Endothelial cell of umbilical vein (primary cell): ENCODE results near the gene CCDC102B. TPM values are rescaled to one million over a fixed set of nuclear protein-coding genes. Genes with fewer than 3 reads are reported as not detected.

Source experiments
- BruUV-seq: library from RNA; stranded (reverse); fragments of 400-500 nt; replicated peaks from 2 replicates; lab custom pipeline; 2021; lab: Mats Ljungman, UMichigan
- CTCF ChIA-PET: fragments of 300-600, 350-600 bp; sonication (Branson Sonifier 250); formaldehyde crosslinking; loops from one replicate; lab custom pipeline; 2021; ENCODE audit warnings: antibody characterized with exemption, inconsistent platforms; lab: Charles Lee
- POLR2A ChIA-PET: fragments of 300-600, 350-600 bp; sonication (Branson Sonifier 250); formaldehyde crosslinking; loops from one replicate; lab custom pipeline; 2021; ENCODE audit warnings: antibody characterized with exemption, inconsistent platforms; lab: Charles Lee
- DNase-seq: peaks from one replicate; pipeline ENCODE4 v3.0.0-alpha.2; 2011; ENCODE audit warnings: low read depth, low spot score
- FAIRE-seq: peaks from 2 replicates; lab custom pipeline; 2011; peaks lifted over from hg19 to GRCh38; lab: Jason Lieb, UNC
- H2AFZ ChIP-seq: 2 replicates; pipeline ENCODE4 v1.6.0; 2012; ENCODE audit warnings: low read depth, low read length, control low read depth, inconsistent platforms
- H3K27ac ChIP-seq: 2 replicates; pipeline ENCODE4 v1.5.1; 2011; ENCODE audit warnings: low read depth, mild to moderate bottlenecking, control low read depth, low read length, moderate library complexity; ENCODE audit not compliant: insufficient read depth
- H3K27me3 ChIP-seq, 2 experiments: 2 replicates each; pipeline versions ENCODE4 v1.6.0 to v1.6.1; 2011; ENCODE audit warnings: low read length in 2 of 2, mixed read lengths in 1 of 2; ENCODE audit not compliant: control insufficient read depth in 2 of 2, insufficient read depth in 2 of 2
- H3K36me3 ChIP-seq, 2 experiments: 2 replicates in 1 of 2; 3 replicates in 1 of 2; pipeline ENCODE4 v1.5.1; 2011; ENCODE audit warnings: low read length in 2 of 2, mild to moderate bottlenecking in 1 of 2, moderate library complexity in 1 of 2; ENCODE audit not compliant: control insufficient read depth in 2 of 2, insufficient read depth in 2 of 2; ENCODE audit errors: extremely low read depth in 1 of 2
- H3K4me1 ChIP-seq: 3 replicates; pipeline ENCODE4 v1.5.1; 2011; ENCODE audit warnings: mild to moderate bottlenecking, low read length; ENCODE audit not compliant: control insufficient read depth, insufficient read depth; ENCODE audit errors: extremely low read depth
- H3K4me2 ChIP-seq: 2 replicates; pipeline ENCODE4 v1.6.1; 2011; ENCODE audit warnings: low read length, control low read depth, mixed read lengths; ENCODE audit not compliant: insufficient read depth
- H3K4me3 ChIP-seq, 3 experiments: fragments of 200-600 bp in 1 of 3; sonication (generic), shearing (Covaris generic) in 1 of 3; replicated peaks in 1 of 3; 2 replicates each; pipeline ENCODE4 v1.5.1; 2011 to 2016; ENCODE audit warnings: control low read depth in 3 of 3, low read length in 3 of 3, mild to moderate bottlenecking in 2 of 3, inconsistent platforms in 1 of 3, low read depth in 1 of 3, moderate library complexity in 1 of 3; ENCODE audit not compliant: insufficient read depth in 1 of 3
- H3K79me2 ChIP-seq: 2 replicates; pipeline ENCODE4 v1.6.0; 2012; ENCODE audit warnings: low read length, inconsistent platforms; ENCODE audit not compliant: control insufficient read depth, insufficient read depth
- H3K9ac ChIP-seq: replicated peaks from 2 replicates; pipeline ENCODE3; 2011; ENCODE audit warnings: low read length, control low read depth; ENCODE audit not compliant: insufficient read depth; ENCODE audit errors: extremely low read depth
- H3K9me1 ChIP-seq: replicated peaks from 3 replicates; pipeline ENCODE4 v1.6.0; 2011; ENCODE audit warnings: mild to moderate bottlenecking, low read length; ENCODE audit not compliant: control insufficient read depth, insufficient read depth; ENCODE audit errors: extremely low read depth
- H3K9me3 ChIP-seq: replicated peaks from 2 replicates; pipeline ENCODE4 v1.5.1; 2012; ENCODE audit warnings: low read length, inconsistent platforms; ENCODE audit not compliant: control insufficient read depth, insufficient read depth
- H4K20me1 ChIP-seq: replicated peaks from 2 replicates; pipeline ENCODE3; 2011; ENCODE audit warnings: mild to moderate bottlenecking, low read length; ENCODE audit not compliant: control insufficient read depth, insufficient read depth; ENCODE audit errors: extremely low read depth
- CTCF ChIP-seq, 2 donors: IDR thresholded peaks; 1 replicate in 1 of 2; 2 replicates in 1 of 2; pipeline ENCODE4 v1.5.1; 2011; ENCODE audit warnings: low read length in 2 of 2, mild to moderate bottlenecking in 2 of 2, moderate library complexity in 2 of 2, control low read depth in 1 of 2, inconsistent platforms in 1 of 2, low read depth in 1 of 2; ENCODE audit not compliant: insufficient read depth in 1 of 2; ENCODE audit errors: extremely low read depth in 1 of 2
- EZH2 ChIP-seq: IDR thresholded peaks from 2 replicates; pipeline ENCODE4 v1.6.1; 2012; ENCODE audit warnings: borderline replicate concordance, low read depth, mild to moderate bottlenecking, moderate library complexity, low read length, inconsistent platforms; ENCODE audit not compliant: severe bottlenecking
- FOS ChIP-seq: IDR thresholded peaks from 2 replicates; pipeline ENCODE4 v1.6.1; 2011; ENCODE audit warnings: mild to moderate bottlenecking, low read length, moderate library complexity, borderline replicate concordance; ENCODE audit not compliant: insufficient read depth
- GATA2 ChIP-seq: IDR thresholded peaks from 2 replicates; pipeline ENCODE4 v1.7.0; 2011; ENCODE audit warnings: low read depth, mild to moderate bottlenecking, moderate library complexity, mixed read lengths, low read length; ENCODE audit not compliant: insufficient read length, insufficient read depth
- JUN ChIP-seq: IDR thresholded peaks from 2 replicates; pipeline ENCODE4 v1.6.1; 2011; ENCODE audit warnings: borderline replicate concordance, low read depth; ENCODE audit not compliant: insufficient read length, insufficient read depth
- MAX ChIP-seq: IDR thresholded peaks from 2 replicates; pipeline ENCODE4 v1.6.1; 2011; ENCODE audit not compliant: insufficient read depth, insufficient read length
- MYC ChIP-seq: IDR thresholded peaks from one replicate; pipeline ENCODE4 v1.6.1; 2011; ENCODE audit warnings: mild to moderate bottlenecking, low read depth, low read length
- POLR2A ChIP-seq: IDR thresholded peaks from 2 replicates; pipeline ENCODE4 v1.6.1; 2012; ENCODE audit warnings: low read depth, mild to moderate bottlenecking, control low read depth, low read length
- POLR2AphosphoS5 ChIP-seq: IDR thresholded peaks from 2 replicates; pipeline ENCODE4 v1.6.1; 2012; ENCODE audit warnings: low read depth, mild to moderate bottlenecking, control low read depth, low read length, moderate library complexity; ENCODE audit not compliant: insufficient read depth
- dilution Hi-C: fragments of 300-500 bp; cut with MboI; formaldehyde crosslinking; loops from one replicate; pipeline ENCODE4 v1.15.0; 2019; ENCODE audit warnings: low sequenced_read_pairs; ENCODE audit not compliant: extremely low pct_ligation_motif_present
- intact Hi-C: fragments of 100-400 bp; cut with micrococcal nuclease; formaldehyde crosslinking; loops from one replicate; pipeline ENCODE4 v1.10.0; 2022
- polyA plus RNA-seq, 4 experiments: library from polyadenylated mRNA; depleted of rRNA in 3 of 4; stranded (reverse) in 3 of 4; unstranded in 1 of 4; fragments of >200 nt; gene quantifications; 2 replicates each; pipeline versions ENCODE4 v1.2.1 to v1.2.3, GENCODE V29; 2011 to 2012; ENCODE audit warnings: missing spikeins in 1 of 4
- total RNA-seq: library from RNA; stranded (reverse); gene quantifications from 2 replicates; pipeline ENCODE4 v1.2.3, GENCODE V29; 2021

The CCDC102B gene
- total and polyA plus RNA-seq, 2 donors (not counting 3 experiments of a cell fraction or from before 2014, with no cell fraction given), result 0.21 to 0.62 TPM

DNA sequence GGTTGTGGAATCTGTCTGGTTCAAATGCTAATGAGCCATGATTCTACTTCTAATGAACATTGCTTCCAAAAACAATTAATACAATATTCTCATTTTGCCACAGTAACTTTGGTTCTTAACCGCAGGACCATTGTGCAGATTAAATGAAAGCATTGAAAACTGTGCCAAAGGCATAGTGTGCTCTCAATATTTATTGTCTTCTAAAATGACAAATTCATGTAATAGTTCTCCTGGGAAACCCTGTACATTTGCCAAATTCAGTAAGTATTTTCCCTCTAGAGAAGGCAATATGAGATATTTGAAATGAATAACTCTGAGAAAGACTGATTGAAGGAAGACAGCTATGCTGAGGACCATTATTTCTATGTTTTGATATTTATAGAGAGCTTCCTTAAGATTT lies 246.3 kb downstream of the CCDC102B start:
- Histone ChIP-seq H3K27me3 (no peaks in the 10 kb centered on the region), H4K20me1 (no peaks in the 10 kb centered on the region), H3K9ac (no peak overlapping the region), H3K9me3 (no peaks in the 10 kb centered on the region), H2AFZ (no peak overlapping the region), H3K9me1 (no peaks in the 10 kb centered on the region), H3K4me1 (no peaks in the 10 kb centered on the region), H3K79me2 (no peaks in the 10 kb centered on the region), H3K4me2 (no peak overlapping the region), H3K36me3 (no peaks in the 10 kb centered on the region), H3K27ac (no peak overlapping the region), H3K4me3 (no peak overlapping the region)
- FAIRE-seq, result no peak
- no peak for TF ChIP-seq JUN
- TF ChIP-seq EZH2, result no peak
- TF ChIP-seq CTCF (IDR thresholded peaks at IDR 0.05; ENCODE audit: extremely low read depth in 1 of 2, insufficient read depth in 1 of 2, low read depth in 1 of 2, low read length in 2 of 2), result no peak
- TF ChIP-seq FOS, result no peak
- no peak for TF ChIP-seq GATA2
- no peak for TF ChIP-seq MYC
- no peak for TF ChIP-seq POLR2A
- no peak for TF ChIP-seq POLR2AphosphoS5
- TF ChIP-seq MAX, result no peak
- no TSS peak for BruUV-seq
- DNase-seq, result no peak
- ChIA-PET POLR2A (no interaction called here), CTCF (no interaction called here)
- dilution Hi-C loops (no loop called here), intact Hi-C loops (no loop called here)
